HEK293T (cell line): Measurements from ENCODE around the gene CPXM1.

ENCODE experiments used
- ARNT ChIP-seq: fragments of 450-650 bp; IDR thresholded peaks from 2 replicates; pipeline ENCODE4 v1.6.1; 2017; ENCODE audit warnings: mild to moderate bottlenecking
- BHLHE40 ChIP-seq: fragments of 450-650 bp; IDR thresholded peaks from 2 replicates; pipeline ENCODE4 v1.6.1; 2016; ENCODE audit warnings: mild to moderate bottlenecking, moderate library complexity, borderline replicate concordance
- CTBP1 ChIP-seq: fragments of 450-650 bp; IDR thresholded peaks from 2 replicates; pipeline ENCODE4 v1.6.1; 2016; ENCODE audit warnings: borderline replicate concordance
- ELF4 ChIP-seq: fragments of 450-650 bp; IDR thresholded peaks from 2 replicates; pipeline ENCODE4 v1.6.1; 2017; ENCODE audit warnings: antibody characterized with exemption
- FOXA1 ChIP-seq: fragments of 450-650 bp; IDR thresholded peaks from 2 replicates; pipeline ENCODE4 v1.6.1; 2016; ENCODE audit warnings: mild to moderate bottlenecking
- FOXK2 ChIP-seq: fragments of 450-650 bp; IDR thresholded peaks from 2 replicates; pipeline ENCODE4 v1.6.1; 2016; ENCODE audit warnings: mild to moderate bottlenecking
- FOXM1 ChIP-seq: fragments of 450-650 bp; IDR thresholded peaks from 2 replicates; pipeline ENCODE4 v1.6.1; 2017; ENCODE audit warnings: mild to moderate bottlenecking, borderline replicate concordance
- HDGF ChIP-seq: fragments of 450-650 bp; IDR thresholded peaks from 2 replicates; pipeline ENCODE4 v1.6.1; 2017; ENCODE audit warnings: antibody characterized with exemption, borderline replicate concordance
- SP1 ChIP-seq: fragments of 450-650 bp; IDR thresholded peaks from 2 replicates; pipeline ENCODE4 v1.6.1; 2017
- SUZ12 ChIP-seq: fragments of 450-650 bp; IDR thresholded peaks from 2 replicates; pipeline ENCODE4 v1.6.1; 2016; ENCODE audit warnings: mild to moderate bottlenecking
- TARDBP ChIP-seq: fragments of 450-650 bp; IDR thresholded peaks from 2 replicates; pipeline ENCODE4 v1.6.1; 2016
- ZNF384 ChIP-seq: fragments of 450-650 bp; IDR thresholded peaks from 2 replicates; pipeline ENCODE4 v1.6.1; 2016
- TF ChIP-seq, protein P1 (sequence below): fragments of 450-650 bp; IDR thresholded peaks from 2 replicates; pipeline ENCODE4 v1.6.1; 2016

GRCh38 chr20:2817891-2818595 lies 17.6 kb upstream of the CPXM1 start:
- TF ChIP-seq BHLHE40, result no peak
- TF ChIP-seq ELF4, result no peak
- TF ChIP-seq ZNF384, result no peak
- TF ChIP-seq FOXM1, result no peak
- TF ChIP-seq ARNT, result no peak
- TF ChIP-seq SUZ12, result no peak
- no peak for TF ChIP-seq SP1
- no peak for TF ChIP-seq CTBP1
- no peak for TF ChIP-seq FOXK2
- no peak for TF ChIP-seq TARDBP
- TF ChIP-seq FOXA1, result no peak
- TF ChIP-seq, protein P1, sequence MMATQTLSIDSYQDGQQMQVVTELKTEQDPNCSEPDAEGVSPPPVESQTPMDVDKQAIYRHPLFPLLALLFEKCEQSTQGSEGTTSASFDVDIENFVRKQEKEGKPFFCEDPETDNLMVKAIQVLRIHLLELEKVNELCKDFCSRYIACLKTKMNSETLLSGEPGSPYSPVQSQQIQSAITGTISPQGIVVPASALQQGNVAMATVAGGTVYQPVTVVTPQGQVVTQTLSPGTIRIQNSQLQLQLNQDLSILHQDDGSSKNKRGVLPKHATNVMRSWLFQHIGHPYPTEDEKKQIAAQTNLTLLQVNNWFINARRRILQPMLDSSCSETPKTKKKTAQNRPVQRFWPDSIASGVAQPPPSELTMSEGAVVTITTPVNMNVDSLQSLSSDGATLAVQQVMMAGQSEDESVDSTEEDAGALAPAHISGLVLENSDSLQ, result no peak
- no peak for TF ChIP-seq HDGF
